ENCODE measurements around the gene TP63. TPM values are rescaled to one million over a fixed set of nuclear protein-coding genes. Genes with fewer than 3 reads are reported as not detected.

The TP63 gene
- total and polyA plus RNA-seq, 2 experiments from 2014 or later = not detected

DNA sequence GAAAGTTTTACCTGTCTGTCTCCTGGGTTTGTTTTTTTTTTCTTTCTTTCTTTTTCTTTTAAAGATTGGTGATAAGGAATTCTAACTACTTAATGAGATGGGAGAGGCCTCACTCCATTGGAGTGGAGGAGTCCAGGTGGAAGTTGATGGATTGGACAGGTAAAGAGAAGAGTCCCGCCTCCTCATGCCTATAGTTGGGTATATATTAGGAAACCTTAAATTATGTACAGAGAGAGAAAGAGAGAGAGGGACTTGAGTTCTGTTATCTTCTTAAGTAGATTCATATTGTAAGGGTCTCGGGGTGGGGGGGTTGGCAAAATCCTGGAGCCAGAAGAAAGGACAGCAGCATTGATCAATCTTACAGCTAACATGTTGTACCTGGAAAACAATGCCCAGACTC lies 158.2 kb downstream of the TP63 start:
- TF ChIP-seq STAT1 (IDR thresholded peaks at IDR 0.05; ENCODE audit: unreplicated experiment) (no peak), ETS1 (IDR thresholded peaks at IDR 0.05) (no peak), REST (IDR thresholded peaks at IDR 0.05; ENCODE audit: unreplicated experiment) (no peak), POLR2AphosphoS5 (IDR thresholded peaks at IDR 0.05; ENCODE audit: low read depth) (no peak), EZH2phosphoT487 (IDR thresholded peaks at IDR 0.05; ENCODE audit: unreplicated experiment) (no peak), JUNB (IDR thresholded peaks at IDR 0.05; ENCODE audit: unreplicated experiment) (no peak), CREB1 (CRISPR knock-in tag; IDR thresholded peaks at IDR 0.05; ENCODE audit: low read depth) (no peak), ZNF114 (CRISPR knock-in tag; IDR thresholded peaks at IDR 0.05) (no peak)
- Mint-ChIP-seq H3K27ac (no peak overlapping the region), H3K4me1 (peaks cover 20% of the 10 kb centered on the region), H3K36me3 (ENCODE audit: low read depth) (no peaks in the 10 kb centered on the region), H3K9me3 (no peaks in the 10 kb centered on the region), H3K4me3 (no peak overlapping the region), H3K27me3 (ENCODE audit: insufficient read depth, low read depth, poor library complexity) (no peaks in the 10 kb centered on the region)
- ATAC-seq = no peak
- Histone ChIP-seq H3K27ac (ENCODE audit: low read depth) (no peak overlapping the region), H3K79me2 (replicated peaks; ENCODE audit: insufficient read depth) (no peaks in the 10 kb centered on the region), H4K20me1 (replicated peaks; ENCODE audit: insufficient read depth) (no peaks in the 10 kb centered on the region), H3K4me1 (ENCODE audit: insufficient read depth) (no peaks in the 10 kb centered on the region; the same call in 1 of the 2 replicates), H3K9me2 (ENCODE audit: insufficient read depth) (no peaks in the 10 kb centered on the region), H3K36me3 (ENCODE audit: insufficient read depth) (no peaks in the 10 kb centered on the region), H3K4me2 (no peak overlapping the region), H2AFZ (no peak overlapping the region), H3K4me3 (no peak overlapping the region), H3K27me3 (ENCODE audit: insufficient read depth) (no peaks in the 10 kb centered on the region), H3F3A (replicated peaks; ENCODE audit: low read depth) (no peaks in the 10 kb centered on the region)
- no peak for DNase-seq (ENCODE audit: low spot score)

GRCh38 chr3:189790658-189791057 lies 159.5 kb downstream of the TP63 start:
- H3K27me3 Mint-ChIP-seq (ENCODE audit: insufficient read depth, low read depth, poor library complexity) = no peaks in the 10 kb centered on the region
- Histone ChIP-seq H3K27ac (ENCODE audit: low read depth) (no peak overlapping the region), H3K9me2 (ENCODE audit: insufficient read depth) (no peaks in the 10 kb centered on the region), H3K4me2 (no peak overlapping the region), H3K4me1 (ENCODE audit: insufficient read depth) (no peaks in the 10 kb centered on the region; the same call in 1 of the 2 replicates), H3K27me3 (ENCODE audit: insufficient read depth) (no peaks in the 10 kb centered on the region), H3F3A (replicated peaks; ENCODE audit: low read depth) (no peaks in the 10 kb centered on the region), H4K20me1 (replicated peaks; ENCODE audit: insufficient read depth) (no peaks in the 10 kb centered on the region), H2AFZ (peak overlapping the region; percentile 30; the same call in 1 of the 2 replicates), H3K36me3 (ENCODE audit: insufficient read depth) (no peaks in the 10 kb centered on the region), H3K79me2 (replicated peaks; ENCODE audit: insufficient read depth) (no peaks in the 10 kb centered on the region), H3K4me3 (no peak overlapping the region)
- no peak overlapping the region for H3K27ac Mint-ChIP-seq
- DNase-seq (ENCODE audit: low spot score) (no peak), ATAC-seq (no peak)
- H3K4me3 Mint-ChIP-seq = no peak overlapping the region
- H3K36me3 Mint-ChIP-seq (ENCODE audit: low read depth) = no peaks in the 10 kb centered on the region
- no peaks in the 10 kb centered on the region for H3K9me3 Mint-ChIP-seq
- H3K4me1 Mint-ChIP-seq = peaks cover 20% of the 10 kb centered on the region
- no peak for TF ChIP-seq CTCF (conservative IDR thresholded peaks at IDR 0.05; ENCODE audit: low read depth in 2 of 2)
- no peak for TF ChIP-seq ZNF114 (CRISPR knock-in tag; IDR thresholded peaks at IDR 0.05)
- TF ChIP-seq ZNF331 (CRISPR knock-in tag; IDR thresholded peaks at IDR 0.05; ENCODE audit: low read depth) = no peak
- no peak for TF ChIP-seq STAT1 (IDR thresholded peaks at IDR 0.05; ENCODE audit: unreplicated experiment)

Data from GM23338 (cell line).